ENCODE data around the gene HSPB3.

DNA sequence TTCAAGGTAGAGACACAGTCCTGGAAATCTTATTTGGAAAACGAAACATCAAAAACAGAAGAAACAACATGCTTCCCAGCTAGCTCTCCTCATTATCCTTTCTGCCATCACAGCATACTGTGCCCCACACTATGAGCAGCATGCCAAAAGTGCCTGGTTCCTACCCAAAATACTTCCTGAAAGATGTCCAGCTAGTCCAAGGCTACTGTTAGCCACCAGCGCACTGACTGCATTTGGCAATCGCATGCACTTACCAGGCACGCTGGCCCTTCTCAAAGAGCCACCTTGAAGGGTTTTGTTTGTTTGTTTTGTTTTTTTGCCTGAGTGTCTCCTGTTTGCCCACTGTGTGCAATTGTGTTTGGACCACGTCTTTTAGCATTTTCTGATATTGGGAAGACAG is 6.8 kb downstream of the HSPB3 start:
- no peak for TF ChIP-seq POLR2A (IDR thresholded peaks at IDR 0.05)
- TF ChIP-seq, protein P1, sequence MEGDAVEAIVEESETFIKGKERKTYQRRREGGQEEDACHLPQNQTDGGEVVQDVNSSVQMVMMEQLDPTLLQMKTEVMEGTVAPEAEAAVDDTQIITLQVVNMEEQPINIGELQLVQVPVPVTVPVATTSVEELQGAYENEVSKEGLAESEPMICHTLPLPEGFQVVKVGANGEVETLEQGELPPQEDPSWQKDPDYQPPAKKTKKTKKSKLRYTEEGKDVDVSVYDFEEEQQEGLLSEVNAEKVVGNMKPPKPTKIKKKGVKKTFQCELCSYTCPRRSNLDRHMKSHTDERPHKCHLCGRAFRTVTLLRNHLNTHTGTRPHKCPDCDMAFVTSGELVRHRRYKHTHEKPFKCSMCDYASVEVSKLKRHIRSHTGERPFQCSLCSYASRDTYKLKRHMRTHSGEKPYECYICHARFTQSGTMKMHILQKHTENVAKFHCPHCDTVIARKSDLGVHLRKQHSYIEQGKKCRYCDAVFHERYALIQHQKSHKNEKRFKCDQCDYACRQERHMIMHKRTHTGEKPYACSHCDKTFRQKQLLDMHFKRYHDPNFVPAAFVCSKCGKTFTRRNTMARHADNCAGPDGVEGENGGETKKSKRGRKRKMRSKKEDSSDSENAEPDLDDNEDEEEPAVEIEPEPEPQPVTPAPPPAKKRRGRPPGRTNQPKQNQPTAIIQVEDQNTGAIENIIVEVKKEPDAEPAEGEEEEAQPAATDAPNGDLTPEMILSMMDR (IDR thresholded peaks at IDR 0.05) = no peak
- TF ChIP-seq POLR2AphosphoS5 (IDR thresholded peaks at IDR 0.05) = no peak

Measured in breast epithelium (tissue), 3 donors.